ENCODE measurements around the gene PJA2. TPM values are rescaled to one million over a fixed set of nuclear protein-coding genes. Genes with fewer than 3 reads are reported as not detected.

Gene PJA2
- total and polyA plus RNA-seq, 2 donors (not counting 1 experiment from before 2014, with no cell fraction given) = 82.7 to 107 TPM

- H3K4me1 ChIP-seq (ENCODE audit: control insufficient read depth, extremely low read depth, insufficient read depth, low read length) = peaks cover 5% of the 10 kb centered on the region
- H4K20me1 ChIP-seq (ENCODE audit: control insufficient read depth, extremely low read depth, insufficient read depth, low read length) = no peaks in the 10 kb centered on the region
- no peak overlapping the region for H2AFZ ChIP-seq (ENCODE audit: low read length)
- H3K79me2 ChIP-seq (ENCODE audit: control insufficient read depth, insufficient read depth, low read length) = no peaks in the 10 kb centered on the region
- H3K27me3 ChIP-seq (ENCODE audit: control insufficient read depth, insufficient read depth, low read length) = no peaks in the 10 kb centered on the region
- DNase-seq (ENCODE audit: low read depth in 2 of 2) = no peak
- H3K9me3 ChIP-seq (ENCODE audit: control insufficient read depth, insufficient read depth, low read depth, low read length) = no peaks in the 10 kb centered on the region
- TF ChIP-seq CTCF (conservative IDR thresholded peaks at IDR 0.05 in 1 of 2, IDR thresholded peaks at IDR 0.05 in 1 of 2; ENCODE audit: low read depth in 1 of 2, low read length in 2 of 2) (no peak), EZH2 (IDR thresholded peaks at IDR 0.05; ENCODE audit: low read length, missing control alignments) (no peak)
- H3K9ac ChIP-seq (ENCODE audit: insufficient read depth, low read length) = no peak overlapping the region
- H3K36me3 ChIP-seq (ENCODE audit: control insufficient read depth, insufficient read depth, low read length) = no peaks in the 10 kb centered on the region
- H3K4me3 ChIP-seq (replicated peaks in 1 of 4; ENCODE audit: control extremely low read depth in 1 of 4, insufficient read depth in 1 of 4, low read depth in 3 of 4, low read length in 4 of 4) = no peak overlapping the region
- no peak overlapping the region for H3K27ac ChIP-seq (ENCODE audit: insufficient read depth, low read length)
- H3K4me2 ChIP-seq (ENCODE audit: extremely low read depth, insufficient read depth, low read length) = no peak overlapping the region
Observed at GRCh38 chr5:109313127-109313526, 96.6 kb downstream of the PJA2 start.

- H3K79me2 ChIP-seq (ENCODE audit: control insufficient read depth, insufficient read depth, low read length) = no peaks in the 10 kb centered on the region
- no peak for DNase-seq (ENCODE audit: low read depth in 2 of 2)
Observed at GRCh38 chr5:109312695-109313094, 97.1 kb downstream of the PJA2 start.

DNA sequence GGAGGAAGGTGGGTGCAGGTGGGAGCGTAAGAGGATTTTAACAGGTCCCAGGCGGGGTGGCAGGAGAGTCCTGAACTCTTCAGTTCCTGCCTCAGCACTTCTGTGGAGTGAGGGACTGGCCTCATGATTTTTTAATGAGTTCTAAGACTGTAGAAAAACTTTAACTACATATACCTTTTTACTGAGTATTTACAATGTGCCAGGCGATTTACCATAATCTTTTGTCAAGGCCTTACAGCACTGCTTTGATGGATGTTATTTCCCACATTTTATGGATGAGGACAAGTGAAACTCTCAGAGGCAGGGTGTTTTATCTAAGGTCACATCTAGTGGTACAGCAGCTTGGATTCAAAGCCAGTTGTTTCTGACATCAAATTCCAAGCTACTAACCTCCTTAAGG lies 99.5 kb downstream of the PJA2 start:
- Histone ChIP-seq H3K4me3 (replicated peaks in 1 of 4; ENCODE audit: control extremely low read depth in 1 of 4, insufficient read depth in 1 of 4, low read depth in 3 of 4, low read length in 4 of 4) (no peak overlapping the region), H3K36me3 (ENCODE audit: control insufficient read depth, insufficient read depth, low read length) (no peaks in the 10 kb centered on the region), H3K79me2 (ENCODE audit: control insufficient read depth, insufficient read depth, low read length) (no peaks in the 10 kb centered on the region), H4K20me1 (ENCODE audit: control insufficient read depth, extremely low read depth, insufficient read depth, low read length) (no peaks in the 10 kb centered on the region), H3K27ac (ENCODE audit: insufficient read depth, low read length) (no peak overlapping the region), H3K27me3 (ENCODE audit: control insufficient read depth, insufficient read depth, low read length) (no peaks in the 10 kb centered on the region), H3K9ac (ENCODE audit: insufficient read depth, low read length) (no peak overlapping the region), H3K4me2 (ENCODE audit: extremely low read depth, insufficient read depth, low read length) (no peak overlapping the region), H3K9me3 (ENCODE audit: control insufficient read depth, insufficient read depth, low read depth, low read length) (no peaks in the 10 kb centered on the region), H3K4me1 (ENCODE audit: control insufficient read depth, extremely low read depth, insufficient read depth, low read length) (no peaks in the 10 kb centered on the region), H2AFZ (ENCODE audit: low read length) (no peak overlapping the region)
- no peak for DNase-seq (ENCODE audit: low read depth in 2 of 2)
- TF ChIP-seq CTCF (conservative IDR thresholded peaks at IDR 0.05 in 1 of 2, IDR thresholded peaks at IDR 0.05 in 1 of 2; ENCODE audit: low read depth in 1 of 2, low read length in 2 of 2) (no peak), EZH2 (IDR thresholded peaks at IDR 0.05; ENCODE audit: low read length, missing control alignments) (no peak)

More at GRCh38 chr5:109312695-109313094, 97.1 kb downstream of the PJA2 start:
- Histone ChIP-seq H3K27me3 (ENCODE audit: control insufficient read depth, insufficient read depth, low read length) (no peaks in the 10 kb centered on the region), H3K36me3 (ENCODE audit: control insufficient read depth, insufficient read depth, low read length) (no peaks in the 10 kb centered on the region), H3K9me3 (ENCODE audit: control insufficient read depth, insufficient read depth, low read depth, low read length) (no peaks in the 10 kb centered on the region), H2AFZ (ENCODE audit: low read length) (no peak overlapping the region), H4K20me1 (ENCODE audit: control insufficient read depth, extremely low read depth, insufficient read depth, low read length) (no peaks in the 10 kb centered on the region), H3K4me2 (ENCODE audit: extremely low read depth, insufficient read depth, low read length) (no peak overlapping the region), H3K9ac (ENCODE audit: insufficient read depth, low read length) (no peak overlapping the region), H3K4me3 (replicated peaks in 1 of 4; ENCODE audit: control extremely low read depth in 1 of 4, insufficient read depth in 1 of 4, low read depth in 3 of 4, low read length in 4 of 4) (no peak overlapping the region), H3K4me1 (ENCODE audit: control insufficient read depth, extremely low read depth, insufficient read depth, low read length) (peaks cover 5% of the 10 kb centered on the region), H3K27ac (ENCODE audit: insufficient read depth, low read length) (no peak overlapping the region)
- TF ChIP-seq CTCF (conservative IDR thresholded peaks at IDR 0.05 in 1 of 2, IDR thresholded peaks at IDR 0.05 in 1 of 2; ENCODE audit: low read depth in 1 of 2, low read length in 2 of 2) (no peak), EZH2 (IDR thresholded peaks at IDR 0.05; ENCODE audit: low read length, missing control alignments) (no peak)

Data from fibroblast of lung (primary cell).